CD4-positive, alpha-beta T cell treated with Interleukin-6 for 4 hours (primary cell): ENCODE results near the gene GRID1.
A peak's percentile ranks its signal among the peaks of the same experiment; 100 is the strongest.

Source experiments
- DNase-seq: peaks from one replicate; pipeline ENCODE4 v3.0.0-alpha.2; 2020; ENCODE audit warnings: mixed read lengths

The GRID1 gene

GRCh38 chr10:86366033-86366901 lies at the start of gene GRID1:
Gene GRID1, minus strand, starts transcription at chr10:86366795.
- peak; percentile 32 for DNase-seq

DNA sequence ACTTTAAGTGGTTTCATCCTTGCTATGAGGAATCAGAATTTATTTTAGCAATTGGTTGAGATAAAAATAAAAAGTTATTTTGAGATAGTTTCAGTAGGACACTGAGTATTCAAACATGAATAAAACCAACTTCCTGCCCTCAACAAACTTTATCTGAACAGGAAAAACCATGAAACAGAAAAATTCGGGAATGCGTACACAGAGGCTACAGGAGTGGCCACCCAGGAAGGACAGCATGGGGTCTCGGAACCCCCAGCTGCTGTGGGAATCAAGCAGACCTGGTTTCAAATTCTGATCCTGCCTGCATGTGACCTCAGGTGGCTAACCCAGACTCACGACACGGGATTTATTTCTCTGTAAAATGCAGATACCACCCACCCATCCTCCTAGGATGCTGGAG lies 49.0 kb upstream of the GRID1 start:
- DNase-seq, result no peak

GRCh38 chr10:86415116-86415515 lies 48.5 kb upstream of the GRID1 start:
- no peak for DNase-seq

- DNase-seq, result peak; percentile 48
Observed at GRCh38 chr10:86413046-86413728, 46.6 kb upstream of the GRID1 start.

DNA sequence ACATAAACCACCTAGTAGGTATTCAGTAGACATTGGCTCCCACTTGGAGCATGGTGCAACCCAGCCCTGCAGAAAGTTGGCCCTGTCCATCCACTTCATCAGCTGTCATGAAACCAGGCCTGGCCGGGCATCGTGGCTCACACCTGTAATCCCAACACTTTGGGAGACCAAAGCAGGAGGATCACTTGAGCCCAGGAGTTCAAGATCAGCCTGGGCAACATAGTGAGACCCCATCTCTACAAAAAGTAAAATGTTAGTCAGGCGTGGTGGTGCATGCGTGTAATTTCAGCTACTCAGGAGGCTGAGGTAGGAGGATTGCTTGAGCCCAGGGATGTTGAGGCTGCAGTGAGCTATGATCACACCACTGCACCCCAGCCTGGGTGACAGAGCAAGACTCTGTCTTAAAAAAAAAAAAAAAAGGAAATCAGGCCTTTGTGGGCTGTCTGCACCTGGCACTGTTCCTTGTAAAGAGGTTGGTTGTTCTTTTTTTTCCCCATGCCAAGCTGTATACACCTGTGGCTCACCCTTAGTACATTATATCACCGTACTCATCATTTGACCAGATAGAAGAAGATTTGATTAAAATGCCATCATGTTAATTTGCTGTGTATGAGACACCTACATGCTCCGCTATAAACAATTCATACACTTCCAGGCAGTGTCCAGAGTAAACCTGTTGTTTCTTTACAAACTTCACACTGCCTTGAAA lies 45.4 kb upstream of the GRID1 start:
- DNase-seq, result peak; percentile 23

DNA sequence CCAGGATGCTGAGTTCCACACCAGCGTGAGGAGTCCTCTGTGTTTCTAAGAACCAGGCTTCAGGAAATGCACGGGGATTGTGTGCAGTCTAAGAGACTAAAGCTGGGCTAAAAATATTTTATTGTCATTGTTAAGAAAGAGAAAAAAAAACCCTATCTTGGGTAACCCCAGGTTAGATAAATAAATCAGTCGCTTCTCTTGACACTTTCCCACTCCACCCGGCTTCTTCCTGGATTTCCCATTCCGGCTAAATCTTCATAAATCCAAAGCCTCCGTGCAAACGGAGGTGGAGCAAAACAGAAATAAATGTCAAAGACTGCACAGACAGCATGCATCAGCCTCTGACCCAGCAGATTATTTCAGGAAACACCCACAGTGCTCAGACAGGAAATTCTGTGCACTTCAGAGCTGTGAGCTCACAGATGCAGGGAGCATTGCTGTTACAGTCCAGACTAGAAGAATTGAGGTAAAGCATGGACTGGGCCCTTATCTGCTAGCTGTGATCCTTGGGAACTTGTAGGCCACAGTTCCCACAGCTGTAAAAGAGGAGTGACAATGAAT lies 44.8 kb upstream of the GRID1 start:
- DNase-seq, result peak; percentile 61

DNA sequence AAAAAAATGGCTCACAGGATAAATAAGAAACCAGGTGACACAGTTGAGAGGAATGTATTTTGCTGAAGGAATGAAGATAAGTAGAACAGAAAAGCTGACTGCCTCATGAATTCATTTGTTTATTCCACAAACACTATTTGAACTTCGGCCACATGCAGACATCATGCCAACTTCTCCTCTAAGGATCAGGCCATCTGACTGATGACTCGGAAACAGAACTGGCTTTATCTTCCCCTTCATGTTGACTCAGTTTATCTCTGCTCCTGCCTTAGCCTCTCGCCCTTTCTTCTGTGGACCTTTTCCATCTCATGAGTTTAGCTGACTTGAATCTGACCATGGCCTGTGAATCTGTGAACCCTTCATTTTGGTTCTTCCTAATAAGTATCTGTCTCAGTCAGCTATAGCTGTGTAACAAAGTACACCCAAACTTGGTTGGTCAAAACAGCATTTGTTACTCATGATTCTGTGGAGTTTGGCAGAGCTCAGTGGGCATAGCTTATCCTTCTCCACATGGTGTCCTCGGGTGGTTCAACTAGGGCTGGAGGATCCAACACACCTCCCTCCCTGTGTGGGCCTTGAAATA lies 44.0 kb upstream of the GRID1 start:
- DNase-seq, result no peak

- DNase-seq, result no peak
Observed at GRCh38 chr10:86409183-86409582, 42.6 kb upstream of the GRID1 start.

- DNase-seq, result no peak
Observed at GRCh38 chr10:86403183-86403797, 36.7 kb upstream of the GRID1 start.

DNA sequence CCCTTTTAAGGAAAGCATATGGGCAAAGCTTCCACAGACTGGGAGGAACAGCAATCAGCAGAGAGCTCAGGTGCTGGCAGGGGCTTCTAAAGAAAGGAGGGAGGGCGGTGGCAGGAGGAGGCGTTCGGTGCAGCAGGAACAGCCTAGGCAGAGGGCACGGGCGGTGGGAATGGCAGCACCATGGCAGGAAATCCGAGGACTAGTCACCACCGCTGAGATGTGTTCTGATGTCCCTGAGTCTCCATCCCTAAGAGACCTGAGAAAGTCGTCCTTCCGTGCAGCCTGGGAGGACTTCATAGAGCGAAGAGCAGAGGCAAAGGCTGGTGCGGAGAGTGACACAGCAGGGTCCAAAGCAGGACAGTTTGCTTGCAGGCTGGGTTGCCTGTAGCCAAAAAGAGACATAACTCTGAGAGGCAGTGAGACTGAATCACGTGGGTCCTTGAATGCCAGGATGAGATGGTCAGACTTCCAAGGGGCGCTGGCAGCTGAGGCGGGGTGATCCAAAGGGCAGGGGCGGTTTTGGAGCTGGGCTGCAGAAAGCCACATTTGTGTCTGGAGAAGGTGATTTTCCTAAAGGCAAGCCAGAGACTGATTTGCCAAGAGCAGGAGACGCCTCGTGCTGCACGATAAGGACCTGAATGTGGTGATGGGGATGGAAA lies 35.8 kb upstream of the GRID1 start:
- DNase-seq, result peak; percentile 3

DNA sequence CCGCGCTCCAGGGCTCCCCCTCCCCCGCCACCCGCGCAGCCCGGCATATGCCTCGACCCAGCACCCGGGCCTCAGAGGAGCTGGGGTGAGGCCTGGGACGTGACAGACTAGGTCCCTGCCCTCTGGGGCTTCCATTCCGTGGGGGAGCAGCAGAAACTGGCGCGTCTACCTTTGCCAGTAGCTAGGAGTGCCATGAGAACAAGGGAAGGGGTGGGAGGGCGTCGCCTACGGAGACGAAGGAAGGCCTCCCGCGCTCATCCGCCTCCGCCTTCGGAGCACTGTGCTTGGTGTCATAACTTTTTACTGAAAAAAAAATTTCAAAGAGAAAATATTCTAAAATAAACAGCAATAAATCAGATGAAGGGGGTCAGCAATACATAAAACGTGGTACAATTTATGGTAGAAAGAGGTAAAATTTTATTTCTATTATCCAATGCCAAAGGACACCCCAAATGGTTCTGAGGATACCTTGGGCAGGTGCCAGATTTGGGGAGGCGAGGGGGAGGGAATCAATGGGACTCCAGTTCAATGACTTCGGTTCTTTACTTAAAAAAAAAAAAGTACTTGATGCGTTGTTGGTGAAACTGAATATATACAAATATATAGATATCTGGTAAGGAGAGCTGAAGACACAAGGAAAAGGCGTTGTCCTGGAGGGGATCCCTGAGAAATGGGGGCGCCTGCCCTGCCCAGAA lies 35.1 kb upstream of the GRID1 start:
- peak; percentile 48 for DNase-seq

DNA sequence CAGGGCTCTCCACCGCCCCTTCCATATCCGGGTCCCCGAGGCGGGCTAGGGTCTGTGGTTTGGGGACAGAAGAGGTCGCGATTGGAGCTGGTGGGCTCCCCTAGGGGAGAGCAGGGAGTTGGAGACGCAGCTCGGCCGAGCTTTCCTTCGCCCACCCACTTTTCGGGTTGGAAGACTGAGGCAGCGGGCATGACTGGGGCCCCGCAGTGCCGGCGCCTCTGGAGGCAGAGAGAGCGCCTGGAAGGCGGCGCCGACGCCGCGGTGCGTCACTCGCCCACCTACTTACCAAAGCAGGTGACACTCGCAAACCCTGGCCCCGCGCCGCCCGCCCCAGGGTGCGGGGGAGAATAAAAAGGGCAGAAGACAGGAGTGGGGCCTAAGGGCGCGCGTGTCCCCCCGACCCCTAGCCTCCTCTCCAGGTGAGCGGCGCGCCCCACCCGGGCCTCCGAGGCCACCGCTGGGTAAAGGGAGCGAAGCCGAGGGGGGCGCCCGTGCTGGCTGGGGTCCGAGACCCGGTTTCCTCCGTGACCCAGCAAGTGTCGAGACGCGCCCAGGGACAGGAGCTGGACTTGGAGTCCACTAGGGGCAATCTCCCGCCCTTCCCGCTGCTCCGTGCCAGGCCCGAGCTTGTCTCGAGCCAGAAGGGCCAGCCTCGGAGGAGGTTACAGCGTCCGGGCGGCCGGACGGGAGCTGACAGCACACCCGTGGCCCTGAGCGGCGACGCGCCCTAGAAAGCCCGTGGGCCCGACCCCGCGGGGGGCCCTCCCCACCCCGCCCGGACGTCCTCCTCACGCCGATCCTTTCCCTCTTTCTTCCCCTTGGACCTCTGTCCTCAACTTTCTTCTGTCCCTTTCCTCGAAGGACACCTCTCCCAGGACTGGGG lies 34.4 kb upstream of the GRID1 start:
- peak; percentile 78 for DNase-seq

GRCh38 chr10:86399879-86400704 lies 33.5 kb upstream of the GRID1 start:
- peak; percentile 98 for DNase-seq

GRCh38 chr10:86399514-86399878 lies 32.9 kb upstream of the GRID1 start:
- DNase-seq, result no peak

DNA sequence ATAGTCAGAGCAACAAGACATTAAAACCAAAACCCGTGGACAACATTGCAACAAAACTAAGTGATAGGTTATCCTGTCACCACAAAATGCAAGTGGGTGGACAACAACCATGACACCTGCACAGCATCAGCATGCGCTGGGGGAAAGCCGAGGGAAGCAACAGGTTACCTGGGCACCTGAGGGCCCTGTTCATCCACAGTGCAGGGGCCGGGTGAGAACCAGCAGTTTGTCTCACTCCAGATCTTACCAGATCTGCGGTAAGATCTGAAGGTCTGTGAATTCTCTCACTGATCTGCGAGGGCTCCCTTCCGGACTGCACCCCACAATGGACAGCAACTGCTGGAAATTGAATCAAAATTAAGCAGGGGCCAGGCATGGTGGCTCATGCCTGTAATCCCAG lies 30.5 kb upstream of the GRID1 start:
- DNase-seq, result no peak

- no peak for DNase-seq
Observed at GRCh38 chr10:86393862-86394455, 27.4 kb upstream of the GRID1 start.

DNA sequence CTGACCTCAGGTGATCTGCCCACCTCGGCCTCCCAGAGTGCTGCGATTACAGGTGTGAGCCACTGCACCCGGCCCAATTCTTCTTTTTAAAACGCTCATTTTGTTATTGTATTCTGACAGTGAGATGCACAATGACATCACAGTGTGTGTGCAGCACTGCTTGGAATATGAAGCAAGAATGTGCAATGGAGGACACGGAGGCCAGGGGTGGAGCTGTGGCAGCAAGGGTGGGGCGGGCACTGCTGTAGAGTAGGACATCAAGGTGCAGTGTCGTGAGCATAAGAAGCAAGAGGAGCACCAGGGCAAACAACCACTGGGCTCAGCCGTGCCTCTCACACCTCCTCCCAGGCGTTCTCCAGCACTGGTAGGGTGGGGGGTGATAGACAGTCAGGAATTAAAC lies 26.8 kb upstream of the GRID1 start:
- DNase-seq, result no peak

- DNase-seq, result no peak
Observed at GRCh38 chr10:86392723-86393094, 26.1 kb upstream of the GRID1 start.
